ENCODE data around the gene DIPK2A.

Gene DIPK2A

DNA sequence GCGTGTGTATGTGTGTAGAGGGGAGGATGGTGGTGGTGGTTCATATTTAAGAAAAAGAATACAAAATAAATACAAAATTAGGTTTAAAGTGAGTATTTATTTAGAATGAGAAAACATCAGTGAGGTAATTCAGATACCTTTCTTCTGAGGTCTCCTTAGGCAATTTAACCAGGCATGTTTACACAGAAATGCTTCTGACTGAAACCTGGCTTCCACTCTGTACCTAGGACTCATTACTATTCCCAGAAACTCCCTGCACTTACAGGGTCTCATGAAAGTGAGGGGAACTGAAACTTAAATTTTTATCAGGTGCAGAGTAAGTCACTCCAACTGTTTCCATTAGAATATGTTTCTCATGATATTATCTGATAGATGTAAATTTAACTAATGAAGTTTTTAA lies 10.3 kb upstream of the DIPK2A start:
- DNase-seq (ENCODE audit: low read depth): no peak
- TF ChIP-seq, protein P1, sequence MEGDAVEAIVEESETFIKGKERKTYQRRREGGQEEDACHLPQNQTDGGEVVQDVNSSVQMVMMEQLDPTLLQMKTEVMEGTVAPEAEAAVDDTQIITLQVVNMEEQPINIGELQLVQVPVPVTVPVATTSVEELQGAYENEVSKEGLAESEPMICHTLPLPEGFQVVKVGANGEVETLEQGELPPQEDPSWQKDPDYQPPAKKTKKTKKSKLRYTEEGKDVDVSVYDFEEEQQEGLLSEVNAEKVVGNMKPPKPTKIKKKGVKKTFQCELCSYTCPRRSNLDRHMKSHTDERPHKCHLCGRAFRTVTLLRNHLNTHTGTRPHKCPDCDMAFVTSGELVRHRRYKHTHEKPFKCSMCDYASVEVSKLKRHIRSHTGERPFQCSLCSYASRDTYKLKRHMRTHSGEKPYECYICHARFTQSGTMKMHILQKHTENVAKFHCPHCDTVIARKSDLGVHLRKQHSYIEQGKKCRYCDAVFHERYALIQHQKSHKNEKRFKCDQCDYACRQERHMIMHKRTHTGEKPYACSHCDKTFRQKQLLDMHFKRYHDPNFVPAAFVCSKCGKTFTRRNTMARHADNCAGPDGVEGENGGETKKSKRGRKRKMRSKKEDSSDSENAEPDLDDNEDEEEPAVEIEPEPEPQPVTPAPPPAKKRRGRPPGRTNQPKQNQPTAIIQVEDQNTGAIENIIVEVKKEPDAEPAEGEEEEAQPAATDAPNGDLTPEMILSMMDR (conservative IDR thresholded peaks at IDR 0.05; ENCODE audit: low read depth, low read length): no peak
- H3K4me3 ChIP-seq (ENCODE audit: low read depth, low read length): no peak overlapping the region

DNA sequence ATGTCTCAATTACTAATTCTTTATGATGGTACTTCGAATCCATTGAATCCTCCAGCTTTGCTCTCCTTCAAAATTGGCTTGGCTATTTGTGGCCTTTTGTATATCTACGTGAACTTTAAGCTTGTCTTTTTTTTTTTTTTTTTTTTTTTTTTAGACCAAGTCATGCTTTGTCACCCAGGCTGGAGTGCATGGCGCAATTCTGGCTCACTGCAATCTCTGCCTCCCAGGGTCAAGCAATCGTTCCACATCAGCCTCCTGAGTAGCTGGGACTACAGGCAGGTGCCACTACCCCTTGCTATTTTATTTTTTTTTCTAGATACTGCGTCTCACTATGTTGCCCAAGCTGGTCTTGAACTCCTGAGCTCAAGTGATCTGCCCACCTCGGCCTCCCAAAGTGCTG lies 7.7 kb upstream of the DIPK2A start:
- DNase-seq (ENCODE audit: low read depth): no peak

DNA sequence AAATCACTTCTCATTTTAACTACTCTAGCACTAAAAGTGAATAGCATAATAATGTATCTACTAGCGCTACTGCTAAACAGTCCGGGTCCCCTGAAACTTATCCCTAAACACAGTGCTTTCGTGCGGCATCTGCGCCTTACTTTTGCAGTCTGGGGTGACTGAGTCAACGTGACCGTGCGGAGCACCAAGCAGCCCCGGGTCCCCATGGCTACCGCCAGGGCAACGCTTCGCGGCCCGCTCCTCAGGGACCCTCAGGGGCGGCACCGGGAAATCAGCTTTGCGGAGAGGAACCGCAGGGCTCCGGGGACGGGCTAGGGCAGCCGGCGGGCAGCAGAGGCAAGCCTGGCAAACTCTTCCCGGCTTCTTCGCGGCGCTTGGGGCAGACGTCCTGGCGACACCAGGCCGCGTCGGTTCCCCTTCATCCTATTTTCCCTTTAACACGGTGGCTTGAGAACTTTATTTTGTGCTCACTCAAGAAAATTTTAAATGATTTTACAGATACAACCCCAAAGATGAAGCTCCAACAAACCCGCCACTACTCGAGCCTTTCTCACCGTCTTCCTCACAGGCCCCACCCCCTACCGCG lies 757 bp upstream of the DIPK2A start:
- TF ChIP-seq, protein P1 (conservative IDR thresholded peaks at IDR 0.05; ENCODE audit: low read depth, low read length): peak; percentile 20
- peak; percentile 45 for DNase-seq (ENCODE audit: low read depth)

More for the DNA sequence above, 7.7 kb upstream of the DIPK2A start:
- H3K4me3 ChIP-seq (ENCODE audit: low read depth, low read length): no peak overlapping the region
- TF ChIP-seq, protein P1 (conservative IDR thresholded peaks at IDR 0.05; ENCODE audit: low read depth, low read length): no peak

DNA sequence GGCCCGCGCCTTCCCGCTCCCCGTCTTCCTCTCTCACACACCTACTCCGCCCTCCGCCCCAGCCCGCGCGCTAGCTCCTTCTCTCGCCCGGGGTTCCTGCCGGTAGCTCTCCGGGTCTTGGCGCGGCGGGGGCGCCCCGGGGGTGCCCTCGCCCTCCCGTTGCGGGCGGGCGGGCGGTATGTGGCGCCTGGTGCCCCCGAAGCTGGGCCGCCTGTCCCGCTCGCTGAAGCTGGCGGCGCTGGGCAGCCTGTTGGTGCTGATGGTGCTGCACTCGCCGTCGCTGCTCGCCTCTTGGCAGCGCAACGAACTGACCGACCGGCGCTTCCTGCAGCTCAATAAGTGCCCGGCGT lies 507 bp downstream of the DIPK2A start:
- no peak for DNase-seq (ENCODE audit: low read depth)
- TF ChIP-seq, protein P1 (conservative IDR thresholded peaks at IDR 0.05; ENCODE audit: low read depth, low read length): no peak
- peak overlapping the region; percentile 68 for H3K4me3 ChIP-seq (ENCODE audit: low read depth, low read length)

More for the DNA sequence above, 757 bp upstream of the DIPK2A start:
- peak overlapping the region; percentile 68 for H3K4me3 ChIP-seq (ENCODE audit: low read depth, low read length)

DNA sequence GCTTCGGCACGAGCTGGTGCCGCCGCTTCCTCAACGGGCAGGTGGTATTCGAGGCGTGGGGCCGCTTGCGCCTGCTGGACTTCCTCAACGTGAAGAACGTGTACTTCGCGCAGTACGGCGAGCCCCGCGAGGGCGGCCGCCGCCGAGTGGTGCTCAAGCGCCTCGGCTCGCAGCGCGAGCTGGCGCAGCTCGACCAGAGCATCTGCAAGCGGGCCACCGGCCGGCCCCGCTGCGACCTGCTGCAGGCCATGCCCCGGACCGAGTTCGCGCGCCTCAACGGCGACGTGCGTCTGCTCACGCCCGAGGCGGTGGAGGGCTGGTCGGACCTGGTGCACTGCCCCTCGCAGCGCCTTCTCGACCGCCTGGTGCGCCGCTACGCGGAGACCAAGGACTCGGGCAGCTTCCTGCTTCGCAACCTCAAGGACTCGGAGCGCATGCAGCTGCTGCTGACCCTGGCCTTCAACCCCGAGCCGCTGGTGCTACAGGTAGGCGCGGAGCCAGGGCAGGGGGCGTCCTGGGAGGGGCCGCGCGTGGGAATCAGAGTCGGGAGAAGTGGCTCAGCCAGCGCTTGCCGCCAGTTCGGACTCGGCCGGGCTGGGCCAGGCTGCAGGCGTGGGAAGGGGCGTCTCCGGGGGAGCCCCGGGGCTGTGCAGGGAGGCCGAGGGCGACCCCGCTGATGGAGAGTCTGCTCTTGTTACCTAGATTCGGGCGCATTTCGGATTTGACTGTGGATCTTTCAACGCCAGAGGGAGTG lies 1.1 kb downstream of the DIPK2A start:
- H3K4me3 ChIP-seq (ENCODE audit: low read depth, low read length): peak overlapping the region; percentile 68
- TF ChIP-seq, protein P1 (conservative IDR thresholded peaks at IDR 0.05; ENCODE audit: low read depth, low read length): peak; percentile 69
- peak; percentile 83 for DNase-seq (ENCODE audit: low read depth)

DNA sequence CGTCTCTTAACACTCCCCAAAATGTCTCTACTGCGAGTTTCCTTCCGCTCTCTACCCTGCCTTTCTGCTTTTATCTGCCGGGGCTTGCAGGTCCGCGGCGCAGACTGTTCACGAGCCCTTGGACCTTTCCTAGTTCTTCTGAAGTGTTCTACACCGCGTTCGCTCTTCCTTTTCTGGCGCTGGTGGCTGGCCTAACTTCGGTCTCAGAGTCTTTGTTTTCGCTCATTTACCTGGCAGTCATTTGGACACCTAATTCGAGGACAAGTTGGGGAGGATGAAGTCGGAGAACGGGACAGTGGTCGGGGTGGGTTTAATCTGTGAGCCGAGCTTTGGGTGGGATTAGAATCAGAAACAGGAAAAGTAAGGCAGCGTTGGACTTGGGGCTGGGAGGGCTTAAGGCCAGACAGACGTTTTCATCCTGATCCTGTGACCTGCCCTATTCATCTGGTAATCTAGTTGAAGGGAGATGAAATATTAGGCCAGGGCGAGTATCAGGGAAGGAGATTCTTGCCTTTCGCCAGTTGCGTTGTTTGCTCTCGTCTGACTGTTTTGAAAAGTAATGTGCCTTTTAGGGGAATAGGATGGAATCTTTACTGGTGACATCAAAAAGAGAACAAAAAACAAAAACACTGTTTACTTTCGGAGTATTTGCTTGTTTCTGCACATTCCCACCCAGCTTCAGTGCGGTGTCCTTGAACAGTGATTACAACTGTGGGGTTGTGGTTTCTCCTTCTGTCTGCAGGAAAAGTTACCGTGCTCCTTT lies 1.8 kb downstream of the DIPK2A start:
- peak overlapping the region; percentile 68 for H3K4me3 ChIP-seq (ENCODE audit: low read depth, low read length)
- TF ChIP-seq, protein P1 (conservative IDR thresholded peaks at IDR 0.05; ENCODE audit: low read depth, low read length): no peak
- DNase-seq (ENCODE audit: low read depth): peak; percentile 93

All from choroid plexus epithelial cell (primary cell).